Mesendoderm (in vitro differentiated cells): ENCODE measurements around the gene KEL. TPM values are rescaled to one million over a fixed set of nuclear protein-coding genes. Genes with fewer than 3 reads are reported as not detected.
A peak's percentile ranks its signal among the peaks of the same experiment; 100 is the strongest.

Experiments used
- DNase-seq: peaks from one replicate; pipeline ENCODE4 v3.0.0; 2013
- H2AK5ac ChIP-seq: 2 replicates; pipeline ENCODE4 v1.6.1; 2013; ENCODE audit warnings: low read length, inconsistent platforms
- H2BK120ac ChIP-seq: 2 replicates; pipeline ENCODE4 v1.6.1; 2013; ENCODE audit warnings: low read depth, mild to moderate bottlenecking, low read length, moderate library complexity, mixed read lengths
- H2BK15ac ChIP-seq: replicated peaks from 2 replicates; pipeline ENCODE4 v1.6.1; 2013; ENCODE audit warnings: low read depth, mild to moderate bottlenecking, moderate library complexity
- H2BK5ac ChIP-seq: 2 replicates; pipeline ENCODE4 v1.6.1; 2013; ENCODE audit warnings: low read length, inconsistent platforms
- H3K18ac ChIP-seq: 2 replicates; pipeline ENCODE4 v1.6.1; 2013; ENCODE audit warnings: mild to moderate bottlenecking, low read length, mixed read lengths
- H3K23ac ChIP-seq: one replicate; pipeline ENCODE4 v1.6.1; 2013; ENCODE audit warnings: low read length
- H3K27ac ChIP-seq: 2 replicates; pipeline ENCODE4 v1.5.1; 2013; ENCODE audit warnings: low read depth, mild to moderate bottlenecking, inconsistent platforms, low read length, moderate library complexity
- H3K27me3 ChIP-seq: 2 replicates; pipeline ENCODE4 v1.6.1; 2013; ENCODE audit warnings: low read length, control low read depth, mild to moderate bottlenecking, inconsistent platforms; ENCODE audit not compliant: insufficient read depth, poor library complexity
- H3K36me3 ChIP-seq: 2 replicates; pipeline ENCODE4 v1.6.1; 2013; ENCODE audit warnings: low read length, inconsistent platforms; ENCODE audit not compliant: control insufficient read depth, insufficient read depth
- H3K4ac ChIP-seq: one replicate; pipeline ENCODE4 v1.6.1; 2013; ENCODE audit warnings: low read depth, mild to moderate bottlenecking, low read length, moderate library complexity
- H3K4me1 ChIP-seq: 2 replicates; pipeline ENCODE4 v1.6.1; 2013; ENCODE audit warnings: low read depth, low read length, inconsistent platforms; ENCODE audit not compliant: control insufficient read depth
- H3K4me2 ChIP-seq: 2 replicates; pipeline ENCODE4 v1.6.1; 2013; ENCODE audit warnings: low read length
- H3K4me3 ChIP-seq: 2 replicates; pipeline ENCODE4 v1.5.1; 2013; ENCODE audit warnings: mild to moderate bottlenecking, low read length
- H3K56ac ChIP-seq: one replicate; pipeline ENCODE4 v1.6.1; 2013; ENCODE audit warnings: low read length
- H3K79me1 ChIP-seq: 2 replicates; pipeline ENCODE4 v1.6.1; 2013; ENCODE audit warnings: low read length, inconsistent platforms
- H3K79me2 ChIP-seq: 2 replicates; pipeline ENCODE4 v1.6.1; 2013; ENCODE audit warnings: mild to moderate bottlenecking, low read length; ENCODE audit not compliant: control insufficient read depth, insufficient read depth
- H3K9ac ChIP-seq: 2 replicates; pipeline ENCODE4 v1.6.1; 2013; ENCODE audit warnings: low read length, inconsistent platforms
- H4K5ac ChIP-seq: one replicate; pipeline ENCODE4 v1.6.1; 2013; ENCODE audit warnings: low read length
- H4K8ac ChIP-seq: one replicate; pipeline ENCODE4 v1.6.1; 2013; ENCODE audit warnings: low read depth, mild to moderate bottlenecking, control low read depth, low read length, moderate library complexity
- WGBS: extraction: QIAGEN DNeasy Blood & Tissue Kit; methylation state at CpG from one replicate; pipeline ENCODE4 v1.1.7; 2013; ENCODE audit warnings: low lambda C conversion rate, missing lambda C conversion rate; ENCODE audit not compliant: insufficient coverage; ENCODE audit errors: extremely low coverage; 5-methylcytosine and 5-hydroxymethylcytosine counted together
- polyA plus RNA-seq, 2 experiments: library from polyadenylated mRNA; stranded (reverse); fragments of 200-250 nt; gene quantifications; one replicate each; pipeline ENCODE4 v1.2.3, GENCODE V29; 2013

Gene KEL, protein sequence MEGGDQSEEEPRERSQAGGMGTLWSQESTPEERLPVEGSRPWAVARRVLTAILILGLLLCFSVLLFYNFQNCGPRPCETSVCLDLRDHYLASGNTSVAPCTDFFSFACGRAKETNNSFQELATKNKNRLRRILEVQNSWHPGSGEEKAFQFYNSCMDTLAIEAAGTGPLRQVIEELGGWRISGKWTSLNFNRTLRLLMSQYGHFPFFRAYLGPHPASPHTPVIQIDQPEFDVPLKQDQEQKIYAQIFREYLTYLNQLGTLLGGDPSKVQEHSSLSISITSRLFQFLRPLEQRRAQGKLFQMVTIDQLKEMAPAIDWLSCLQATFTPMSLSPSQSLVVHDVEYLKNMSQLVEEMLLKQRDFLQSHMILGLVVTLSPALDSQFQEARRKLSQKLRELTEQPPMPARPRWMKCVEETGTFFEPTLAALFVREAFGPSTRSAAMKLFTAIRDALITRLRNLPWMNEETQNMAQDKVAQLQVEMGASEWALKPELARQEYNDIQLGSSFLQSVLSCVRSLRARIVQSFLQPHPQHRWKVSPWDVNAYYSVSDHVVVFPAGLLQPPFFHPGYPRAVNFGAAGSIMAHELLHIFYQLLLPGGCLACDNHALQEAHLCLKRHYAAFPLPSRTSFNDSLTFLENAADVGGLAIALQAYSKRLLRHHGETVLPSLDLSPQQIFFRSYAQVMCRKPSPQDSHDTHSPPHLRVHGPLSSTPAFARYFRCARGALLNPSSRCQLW
- polyA plus RNA-seq (2013, experiment 1 of 2), result 2.2 TPM
- 2.1 TPM for polyA plus RNA-seq (2013, experiment 2 of 2)

DNA sequence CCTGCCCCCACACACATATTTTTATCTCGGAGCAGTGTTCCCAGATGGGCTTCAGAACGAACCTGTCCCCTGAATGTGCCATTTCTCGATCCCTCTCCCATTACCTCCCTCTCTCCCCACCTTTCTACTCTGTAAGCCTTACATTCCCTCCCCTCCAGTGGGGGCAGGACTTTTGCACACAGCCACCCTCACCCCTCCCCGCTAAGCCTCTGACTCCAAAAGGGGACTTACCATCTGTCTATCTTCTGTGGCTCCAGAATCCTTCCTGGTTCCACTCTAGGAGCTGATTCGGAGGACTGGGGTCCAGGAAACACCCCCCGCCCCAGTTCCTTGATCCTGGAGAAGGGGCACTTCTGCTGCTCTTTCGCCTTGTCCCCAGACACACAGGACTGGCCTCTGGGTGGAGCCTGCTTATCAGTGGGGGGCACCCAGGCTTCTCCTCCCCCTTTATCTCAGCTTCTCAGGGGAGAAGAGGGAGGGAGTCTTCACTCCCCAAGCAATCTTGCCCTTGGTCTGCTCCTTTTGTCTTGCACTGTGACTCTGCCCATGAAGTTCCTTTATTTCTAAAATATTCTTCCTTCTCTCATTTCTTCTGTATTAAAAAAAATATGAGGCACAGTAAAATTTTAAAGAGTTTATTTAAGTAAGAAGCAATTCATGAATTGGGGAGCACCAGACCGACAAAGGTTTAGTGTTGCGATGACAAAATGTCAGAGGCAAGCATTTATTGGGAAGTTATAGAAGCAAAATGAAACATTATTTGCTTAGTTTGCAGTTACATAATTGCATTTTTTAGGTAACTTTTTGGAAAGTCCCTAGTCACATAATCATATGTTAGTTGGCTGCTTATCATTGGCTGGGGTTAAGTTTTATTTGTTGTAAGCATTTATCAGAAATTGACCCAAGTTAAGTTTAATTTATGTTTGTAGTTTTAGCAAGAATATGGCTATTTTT lies at the start of gene KEL:
KEL (minus strand) TSS at position 391 of the 954 bp plus-strand sequence; CDS start at position 234, 157 bp downstream.
- no peak within 1 kb of the TSS for H2BK15ac ChIP-seq
- H3K27ac ChIP-seq, result peak within 1 kb of the TSS; percentile 58
- H3K4me3 ChIP-seq, result peak within 1 kb of the TSS; percentile 40
- no peak within 1 kb of the TSS for H4K8ac ChIP-seq
- no peaks in the 10 kb centered on the region for H3K27me3 ChIP-seq
- peaks cover 29% of the 10 kb centered on the region for H3K4me1 ChIP-seq
- no CpG with 5 or more reads among the region's 9 CpGs for WGBS
- H4K5ac ChIP-seq, result no peak within 1 kb of the TSS
- H3K18ac ChIP-seq, result peak within 1 kb of the TSS; percentile 77
- H3K36me3 ChIP-seq, result no peaks in the 10 kb centered on the region
- H2BK5ac ChIP-seq, result peak within 1 kb of the TSS; percentile 94
- H3K4me2 ChIP-seq, result peak within 1 kb of the TSS; percentile 67
- H3K56ac ChIP-seq, result peak within 1 kb of the TSS; percentile 89
- DNase-seq, result peak; percentile 61
- peaks cover 6% of the 10 kb centered on the region for H3K79me2 ChIP-seq
- H3K4ac ChIP-seq, result peak within 1 kb of the TSS; percentile 6
- peak within 1 kb of the TSS; percentile 93 for H2AK5ac ChIP-seq
- peak within 1 kb of the TSS; percentile 90 for H3K23ac ChIP-seq
- H2BK120ac ChIP-seq, result peak within 1 kb of the TSS; percentile 47
- peak within 1 kb of the TSS; percentile 80 for H3K9ac ChIP-seq
- H3K79me1 ChIP-seq, result no peaks in the 10 kb centered on the region

DNA sequence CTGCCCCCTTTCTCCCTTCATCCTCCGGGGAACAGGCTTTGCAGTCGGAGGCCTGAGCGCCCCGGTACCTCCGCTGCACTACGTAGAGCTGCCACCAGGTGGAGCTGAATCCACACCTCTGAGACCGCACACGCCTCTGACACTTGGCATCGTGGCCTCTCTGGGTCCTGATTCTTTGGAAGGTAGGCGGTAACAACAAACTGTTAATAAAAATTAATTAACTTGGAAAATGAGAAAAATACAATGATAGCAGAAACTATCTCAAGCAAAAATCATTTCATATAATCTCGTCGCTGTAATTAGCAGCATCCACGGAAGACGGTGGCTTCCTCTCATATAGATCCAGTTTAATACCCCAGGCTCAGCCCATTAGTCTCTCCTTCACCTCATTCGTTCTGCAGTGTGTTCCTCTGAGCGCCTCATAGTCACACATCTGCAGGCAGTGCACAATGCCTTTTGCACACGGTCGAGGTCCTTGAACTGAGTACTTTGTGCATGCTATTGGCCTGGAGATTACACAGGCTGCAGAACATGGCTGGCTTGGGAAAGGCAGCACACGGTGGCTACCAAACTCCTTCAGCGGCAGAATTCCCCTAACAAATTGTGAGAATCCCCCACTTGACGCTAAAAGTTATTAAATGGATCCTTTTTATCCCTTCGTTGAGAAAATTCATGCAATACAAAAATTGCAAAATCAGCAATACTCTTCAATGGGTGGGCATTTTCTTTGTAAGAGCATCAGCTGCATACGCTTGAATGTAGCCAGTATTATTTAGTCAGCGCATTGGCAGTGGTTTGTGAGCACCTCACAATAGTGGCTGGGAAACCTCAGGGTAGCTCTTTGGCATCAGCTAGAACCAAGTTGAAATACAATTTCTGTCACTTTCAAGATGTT lies 46.1 kb upstream of the KEL start:
- H3K79me2 ChIP-seq, result no peaks in the 10 kb centered on the region
- no peaks in the 10 kb centered on the region for H3K27me3 ChIP-seq
- H3K56ac ChIP-seq, result no peak overlapping the region
- no peak overlapping the region for H2BK15ac ChIP-seq
- no peak overlapping the region for H3K18ac ChIP-seq
- no peak overlapping the region for H3K9ac ChIP-seq
- H3K4me3 ChIP-seq, result no peak overlapping the region
- H2AK5ac ChIP-seq, result no peak overlapping the region
- no CpG with 5 or more reads among the region's 24 CpGs for WGBS
- H3K36me3 ChIP-seq, result no peaks in the 10 kb centered on the region
- H3K23ac ChIP-seq, result no peak overlapping the region
- H3K27ac ChIP-seq, result no peak overlapping the region
- no peak overlapping the region for H2BK120ac ChIP-seq
- no peak overlapping the region for H3K4me2 ChIP-seq
- H3K79me1 ChIP-seq, result no peaks in the 10 kb centered on the region
- no peak overlapping the region for H2BK5ac ChIP-seq
- H4K5ac ChIP-seq, result no peak overlapping the region
- no peaks in the 10 kb centered on the region for H3K4me1 ChIP-seq
- no peak overlapping the region for H4K8ac ChIP-seq
- no peak overlapping the region for H3K4ac ChIP-seq
- DNase-seq, result peak; percentile 80

DNA sequence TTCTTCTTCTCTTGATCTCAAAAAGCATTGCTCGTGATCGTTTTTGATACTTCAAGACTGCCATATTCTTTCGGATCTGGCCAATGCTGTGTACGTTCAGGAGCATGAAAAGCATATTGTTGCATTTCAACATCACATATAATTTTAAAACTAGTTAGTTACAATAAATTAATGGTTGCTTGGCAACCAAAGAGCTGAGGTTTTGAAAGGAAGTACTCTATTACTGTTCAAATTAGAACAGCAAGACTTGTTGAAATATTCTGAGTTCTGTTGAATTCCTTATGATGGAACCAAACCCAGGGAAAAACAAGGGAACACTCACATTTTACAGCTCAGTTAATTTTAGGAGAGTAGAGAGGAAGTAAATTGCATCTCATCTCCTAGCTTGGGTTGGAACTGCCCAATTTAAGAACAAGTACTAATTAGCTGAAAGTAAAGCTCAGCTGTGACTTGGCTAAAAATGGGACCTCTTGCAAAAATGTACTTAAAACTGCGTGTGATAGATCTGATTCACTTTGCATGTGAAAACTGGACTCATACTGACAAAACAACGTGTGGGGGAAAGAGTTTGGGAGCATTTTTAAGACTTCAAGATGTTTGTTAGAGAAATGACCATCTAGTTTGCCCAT lies 43.6 kb upstream of the KEL start:
- no peak overlapping the region for H3K56ac ChIP-seq
- H4K8ac ChIP-seq, result no peak overlapping the region
- no peak overlapping the region for H3K27ac ChIP-seq
- no peak overlapping the region for H3K18ac ChIP-seq
- H3K4me3 ChIP-seq, result no peak overlapping the region
- no peak overlapping the region for H2AK5ac ChIP-seq
- H2BK5ac ChIP-seq, result no peak overlapping the region
- no peak overlapping the region for H3K4ac ChIP-seq
- H3K36me3 ChIP-seq, result no peaks in the 10 kb centered on the region
- WGBS, result no CpG with 5 or more reads among the region's 6 CpGs
- no peaks in the 10 kb centered on the region for H3K27me3 ChIP-seq
- H4K5ac ChIP-seq, result no peak overlapping the region
- no peak overlapping the region for H3K23ac ChIP-seq
- H3K79me2 ChIP-seq, result no peaks in the 10 kb centered on the region
- no peak overlapping the region for H2BK120ac ChIP-seq
- DNase-seq, result no peak
- no peaks in the 10 kb centered on the region for H3K79me1 ChIP-seq
- H2BK15ac ChIP-seq, result no peak overlapping the region
- H3K9ac ChIP-seq, result no peak overlapping the region
- no peak overlapping the region for H3K4me2 ChIP-seq
- no peaks in the 10 kb centered on the region for H3K4me1 ChIP-seq

DNA sequence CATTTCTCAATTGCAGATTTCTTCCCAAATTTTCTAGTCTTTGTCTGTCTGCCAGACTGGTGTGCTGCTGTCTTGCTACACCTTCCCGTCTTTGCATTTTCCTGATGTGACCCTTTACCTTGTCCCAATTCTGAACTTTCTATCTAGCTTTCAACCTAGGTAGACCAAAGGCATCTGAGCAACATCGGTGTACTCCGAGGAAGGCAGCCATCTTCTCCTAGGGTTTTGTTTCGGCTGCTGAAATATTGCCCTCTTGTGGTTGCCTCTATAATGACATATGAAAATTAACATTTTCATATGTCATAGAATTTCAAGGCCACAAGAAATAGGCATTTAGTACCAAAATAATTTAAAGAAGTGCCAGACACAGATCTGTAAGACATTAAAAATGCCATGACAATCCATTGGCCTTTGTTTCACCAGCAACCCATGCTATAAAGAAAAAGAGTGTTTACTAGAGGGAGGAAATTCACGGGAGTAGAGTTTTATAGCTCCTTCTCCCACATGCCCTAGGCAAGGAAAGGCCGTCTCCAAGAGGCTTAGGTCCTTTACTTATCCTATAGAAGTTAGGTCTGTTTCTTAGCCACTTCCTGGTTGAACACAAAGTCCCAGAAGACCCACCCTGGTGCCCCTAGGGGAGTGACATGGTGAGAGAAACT lies 41.4 kb upstream of the KEL start:
- Histone ChIP-seq H2BK120ac (no peak overlapping the region), H3K79me2 (no peaks in the 10 kb centered on the region), H4K5ac (peak overlapping the region; percentile 47), H2BK15ac (no peak overlapping the region), H3K4me1 (no peaks in the 10 kb centered on the region), H3K27me3 (no peaks in the 10 kb centered on the region), H2BK5ac (no peak overlapping the region), H3K36me3 (no peaks in the 10 kb centered on the region), H3K9ac (no peak overlapping the region), H3K27ac (no peak overlapping the region), H3K4me3 (no peak overlapping the region), H3K4me2 (no peak overlapping the region), H3K56ac (no peak overlapping the region), H2AK5ac (no peak overlapping the region), H3K4ac (no peak overlapping the region), H3K23ac (no peak overlapping the region), H3K18ac (no peak overlapping the region), H3K79me1 (no peaks in the 10 kb centered on the region), H4K8ac (no peak overlapping the region)
- no CpG with 5 or more reads among the region's 6 CpGs for WGBS
- DNase-seq, result peak; percentile 58
